Measurements from ENCODE around the gene SAFB.

SAFB gene

DNA sequence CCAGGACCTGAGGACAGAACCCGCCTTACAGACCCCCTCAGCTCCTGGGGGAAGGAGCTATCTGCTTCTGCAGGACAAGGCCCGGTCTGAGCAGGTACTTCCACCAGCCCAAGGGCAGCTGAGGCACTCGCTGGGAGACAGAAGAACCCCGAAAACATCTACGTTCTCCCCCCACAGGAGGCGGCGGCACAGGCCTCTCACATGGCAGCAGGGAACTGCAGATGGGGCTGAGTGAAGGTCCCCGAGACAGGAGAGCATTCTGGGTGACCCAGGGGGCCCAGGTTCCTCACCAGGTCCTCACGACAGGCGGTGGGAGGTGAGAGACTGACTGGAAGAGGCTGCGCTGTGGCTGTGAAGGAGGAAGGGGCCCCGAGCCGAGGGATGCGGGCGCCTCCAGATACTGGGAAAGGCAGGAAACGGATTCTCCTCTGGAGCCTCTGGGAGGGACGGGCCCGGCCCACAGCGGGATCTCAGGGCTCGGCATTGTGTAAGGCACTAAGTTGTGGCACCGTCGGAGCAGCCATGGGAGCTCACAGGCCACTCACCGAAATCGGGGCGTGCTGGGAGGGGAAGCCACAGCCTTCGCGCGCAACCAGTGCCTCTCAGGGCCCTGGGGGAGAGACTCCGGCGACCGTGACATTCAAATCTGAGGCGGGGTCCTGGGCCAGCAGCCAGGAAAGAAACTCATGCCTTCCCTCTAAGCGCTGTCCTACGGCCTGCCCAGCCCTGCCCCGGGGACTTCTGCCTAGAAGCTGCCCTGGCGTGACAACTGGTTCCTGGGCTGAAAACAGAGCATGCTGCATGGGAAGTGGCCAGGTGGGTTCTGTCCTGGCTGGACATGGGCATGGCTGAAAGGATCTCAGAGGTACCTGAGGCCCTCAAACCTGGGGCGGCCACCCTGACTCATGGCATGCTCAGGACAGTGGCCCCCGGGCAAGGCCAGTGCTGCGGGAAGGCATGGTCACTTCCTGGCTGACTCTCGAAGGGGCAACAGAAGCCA, 81.2 kb downstream of the SAFB start:
- DNase-seq: no peak

GRCh38 chr19:5705552-5705951, 82.7 kb downstream of the SAFB start:
- no peak for DNase-seq

DNA sequence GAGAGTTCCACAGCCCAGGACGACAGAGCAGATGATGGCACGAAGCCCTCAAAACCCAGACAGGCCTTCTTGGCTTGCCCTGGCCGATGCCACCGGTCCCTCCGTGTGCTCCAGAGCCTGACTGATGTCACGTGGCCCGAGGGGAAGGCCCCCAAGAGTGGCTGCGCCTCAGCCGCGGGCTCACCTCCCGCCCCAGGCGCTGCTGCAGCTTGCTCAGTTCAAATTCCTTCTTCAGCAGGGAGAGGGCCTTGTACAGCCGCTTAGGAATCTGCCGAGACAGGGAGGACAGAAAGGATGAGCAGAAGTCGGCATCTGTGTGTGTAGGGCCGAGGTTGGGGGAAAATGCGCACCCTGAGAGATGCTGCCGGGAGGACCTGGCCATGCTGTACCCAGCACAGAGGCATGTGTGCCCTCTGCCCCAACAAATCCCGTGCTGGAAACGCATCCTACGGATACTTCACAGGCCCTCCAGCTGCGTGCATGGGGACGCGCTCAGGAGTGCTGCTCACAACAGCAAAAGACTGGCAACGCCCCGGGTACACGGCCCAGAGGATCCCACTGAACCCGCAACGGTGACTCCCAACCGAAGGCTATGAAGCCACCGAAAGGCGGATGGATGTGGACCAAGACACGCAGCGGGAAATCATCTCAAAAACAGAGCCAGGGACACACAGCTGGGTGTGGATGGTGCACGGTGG, 84.1 kb downstream of the SAFB start:
- no peak for DNase-seq

- no peak for DNase-seq
These were observed 85.0 kb downstream of the SAFB start for GRCh38 chr19:5707576-5708575.

DNA sequence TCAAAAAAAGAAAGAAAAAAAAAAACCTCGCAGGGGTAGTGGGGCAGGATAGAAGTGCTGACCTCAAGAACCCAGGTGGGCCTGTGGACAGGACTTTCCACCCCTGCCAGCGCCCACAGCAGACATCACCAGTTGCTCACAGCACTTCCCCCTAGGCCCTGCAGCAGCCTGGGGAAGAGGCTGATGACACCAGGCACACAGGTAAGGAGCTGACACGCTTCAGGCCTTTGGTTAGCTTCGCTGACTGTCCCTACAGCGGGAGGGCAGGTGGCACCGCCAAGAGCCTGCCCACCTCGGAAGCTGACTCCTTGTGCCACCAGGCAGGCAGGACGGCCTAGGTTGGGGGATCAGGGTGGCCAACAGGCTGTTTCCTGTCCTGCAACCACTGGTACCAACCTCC, 88.1 kb downstream of the SAFB start:
- DNase-seq: no peak

DNA sequence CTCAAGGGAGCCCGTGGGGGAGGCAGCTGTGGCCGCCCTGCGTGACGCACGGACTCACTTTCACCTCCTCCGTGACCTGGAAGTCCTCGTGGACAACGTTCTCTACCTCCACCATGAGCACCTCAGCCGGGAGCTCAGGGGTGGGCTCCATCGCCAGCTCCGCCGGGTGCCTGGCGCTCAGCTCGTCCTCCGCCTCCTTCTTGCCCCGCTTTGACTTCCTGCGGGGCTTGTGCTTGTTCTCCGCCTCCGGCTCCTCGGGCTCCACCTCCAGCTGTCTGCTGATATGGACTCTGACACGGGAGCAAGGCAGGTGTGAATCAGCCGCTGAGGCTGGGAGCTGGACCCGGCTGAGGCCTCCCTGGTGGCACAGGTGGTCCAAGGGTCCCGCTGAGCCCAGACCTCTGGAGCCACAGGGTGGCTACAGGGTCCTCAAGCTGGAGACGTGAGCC, 88.9 kb downstream of the SAFB start:
- DNase-seq: no peak

- DNase-seq: no peak
These were observed 90.3 kb downstream of the SAFB start for GRCh38 chr19:5713228-5713627.

DNA sequence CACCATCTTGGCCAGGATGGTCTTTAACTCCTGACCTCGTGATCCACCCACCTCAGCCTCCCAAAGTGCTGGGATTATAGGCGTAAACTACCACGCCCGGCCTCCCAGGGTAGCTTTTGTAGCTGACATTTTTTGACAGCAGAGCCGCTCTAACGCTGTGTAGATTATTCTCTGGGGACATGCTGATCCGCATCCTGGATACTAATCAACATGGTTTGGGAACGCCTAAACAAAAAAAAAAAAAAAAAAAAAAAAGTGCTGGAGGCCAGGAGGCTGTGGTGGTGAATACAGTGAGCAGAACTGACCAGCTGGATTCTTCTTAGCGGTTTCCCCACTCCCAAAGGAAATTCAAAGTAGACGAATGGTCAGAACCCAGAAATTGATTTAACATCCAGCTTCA, 91.9 kb downstream of the SAFB start:
- DNase-seq: no peak

DNA sequence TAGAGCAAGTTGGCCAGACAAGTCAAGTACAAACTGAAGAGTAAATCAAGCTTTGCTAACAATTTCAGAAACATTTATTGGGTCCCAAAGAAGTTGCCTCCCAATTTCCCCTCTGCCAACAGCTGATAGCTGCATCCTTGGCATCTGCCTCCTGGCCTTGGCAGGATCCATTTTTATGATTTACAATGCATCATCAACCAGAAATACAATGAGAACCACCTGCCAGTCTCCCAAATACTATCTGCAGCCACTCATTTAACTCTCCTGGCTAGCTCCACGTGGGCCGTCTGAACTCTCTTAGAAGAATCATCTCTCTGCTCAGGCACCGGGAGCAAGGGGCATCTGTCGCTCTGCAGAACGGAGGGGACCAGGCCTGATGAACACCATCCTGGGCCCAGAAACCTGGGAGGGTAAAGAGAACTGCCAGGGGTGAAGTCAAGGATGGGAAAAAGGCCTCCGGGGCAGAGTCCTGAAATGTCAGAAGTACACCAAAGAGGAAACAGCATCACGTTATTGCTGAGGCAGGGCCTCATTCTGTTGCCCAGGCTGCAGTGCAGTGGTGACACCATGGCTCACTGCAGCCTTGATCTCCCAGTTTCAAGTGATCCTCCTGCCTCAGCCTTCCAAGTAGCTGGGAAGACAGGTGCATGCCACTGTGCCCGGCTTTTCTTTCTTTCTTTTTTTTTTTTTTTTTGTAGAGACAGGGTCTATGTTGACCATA, 94.5 kb downstream of the SAFB start:
- DNase-seq: no peak

Data from GDM1 (cell line).